Pons (tissue), 1 donor: ENCODE data around the gene TP63.

Source experiments
- DNase-seq: peaks from one replicate; pipeline ENCODE4 v3.0.0-alpha.2; 2016; ENCODE audit warnings: low spot score

The TP63 gene

DNA sequence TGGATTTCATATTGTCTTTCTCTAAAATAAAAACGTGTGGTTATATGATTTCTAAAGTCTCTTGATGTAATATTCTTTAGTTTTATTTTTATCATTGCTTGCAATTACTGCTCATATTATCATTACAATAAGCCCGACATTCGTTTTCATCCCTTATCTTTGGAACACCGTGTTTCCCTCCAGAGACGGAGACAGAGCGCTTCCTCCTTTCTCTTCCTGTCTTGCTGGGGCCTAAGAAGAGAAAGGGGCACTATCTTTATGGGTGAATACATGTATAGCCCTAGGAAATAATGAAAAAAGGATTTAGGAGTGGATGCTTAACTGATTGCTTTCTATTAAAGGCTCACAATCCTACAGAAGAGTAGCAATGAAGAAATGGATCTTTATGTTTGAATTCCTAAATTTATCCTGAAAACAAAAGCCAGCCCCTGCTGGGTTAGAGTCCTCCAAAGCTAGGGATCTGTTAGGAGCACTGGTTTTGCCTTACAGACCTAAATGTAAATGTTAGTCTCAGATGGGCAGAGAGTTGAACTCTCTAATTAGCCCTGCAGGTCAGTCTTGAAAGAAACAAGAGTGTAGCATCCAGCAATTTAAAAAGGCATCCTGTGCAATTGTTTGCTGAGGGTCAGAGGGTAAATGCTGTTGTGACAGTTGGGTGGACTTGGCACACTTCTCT, 145.1 kb downstream of the TP63 start:
- no peak for DNase-seq

DNA sequence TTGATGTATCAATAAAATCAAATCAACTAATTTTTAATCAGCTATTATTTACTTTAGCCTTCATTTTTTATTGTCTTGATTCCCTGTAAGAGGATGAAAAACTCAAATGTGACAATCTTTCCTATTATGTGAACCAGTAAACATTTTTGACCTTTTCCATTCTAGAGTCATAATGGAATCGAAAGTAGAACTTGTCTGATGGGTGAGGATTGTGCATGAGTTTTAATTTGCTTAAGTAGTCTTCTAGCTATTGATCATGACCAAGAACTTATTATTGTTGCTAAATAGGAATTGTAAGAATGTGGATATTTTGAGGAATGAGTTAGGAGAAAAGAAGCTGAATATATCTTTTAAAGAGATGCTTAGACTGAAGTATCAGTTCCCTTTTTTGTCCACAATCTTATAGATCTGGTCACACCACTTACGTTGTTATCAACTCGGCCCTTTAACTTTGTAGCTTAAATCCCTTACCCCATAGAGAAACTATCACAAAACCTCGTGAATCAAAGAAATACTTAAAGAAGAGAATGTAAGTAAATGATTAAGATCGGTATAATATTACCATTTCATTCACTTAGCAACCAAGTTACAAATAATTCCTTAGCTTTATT, 147.3 kb downstream of the TP63 start:
- DNase-seq, result no peak

DNA sequence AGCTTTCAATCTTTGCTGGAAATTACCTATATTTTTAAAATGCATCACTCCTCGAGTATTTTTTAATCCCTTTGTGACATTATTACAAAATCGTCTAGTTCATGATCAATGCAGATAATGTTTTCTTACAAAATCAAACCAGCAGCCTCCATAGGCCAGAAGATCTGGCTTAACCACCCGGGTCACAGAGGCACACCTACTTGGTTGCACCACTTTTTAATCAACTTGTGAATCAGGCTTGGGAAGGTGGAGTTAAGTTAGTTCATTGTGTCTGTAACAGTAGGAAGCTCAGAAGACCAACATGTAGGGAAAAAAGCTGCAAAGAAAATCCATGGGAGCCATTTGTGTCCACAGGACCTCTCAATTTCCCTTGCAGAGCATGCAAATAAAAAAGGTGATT, 148.0 kb downstream of the TP63 start:
- no peak for DNase-seq

DNA sequence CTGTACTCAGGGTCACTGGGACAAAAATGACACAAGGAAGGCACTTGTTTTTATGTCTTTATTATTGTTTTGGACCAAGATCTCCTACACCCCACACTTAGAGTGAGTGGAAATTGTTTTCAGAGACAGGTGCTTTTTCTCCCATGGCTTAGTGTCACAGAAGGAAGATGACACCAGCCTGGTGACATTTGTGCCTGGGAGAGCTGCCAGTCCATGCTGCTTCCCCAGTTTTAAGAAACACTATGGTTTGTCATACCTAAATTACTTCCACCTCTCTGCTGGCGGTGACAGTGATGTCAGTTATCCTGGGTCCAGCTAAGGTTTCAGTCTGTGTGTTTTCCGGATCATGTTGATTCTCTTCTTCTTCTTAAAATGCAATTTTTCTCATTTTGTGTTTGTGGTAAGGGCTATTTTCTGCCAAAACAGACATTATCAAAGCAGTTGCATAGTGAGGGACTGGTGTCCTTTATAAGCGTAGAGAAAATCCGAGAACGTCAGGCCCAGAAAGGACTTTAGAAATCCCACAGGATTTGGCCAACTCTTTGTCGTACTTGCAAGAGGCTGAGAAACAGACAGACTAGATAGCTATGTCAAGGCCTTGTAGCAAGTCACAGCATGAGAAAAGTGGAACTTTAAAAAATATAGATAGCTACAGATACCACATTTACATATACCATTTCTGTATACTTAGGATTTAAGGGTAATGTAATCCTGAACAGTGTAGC, 149.5 kb downstream of the TP63 start:
- DNase-seq, result no peak

DNA sequence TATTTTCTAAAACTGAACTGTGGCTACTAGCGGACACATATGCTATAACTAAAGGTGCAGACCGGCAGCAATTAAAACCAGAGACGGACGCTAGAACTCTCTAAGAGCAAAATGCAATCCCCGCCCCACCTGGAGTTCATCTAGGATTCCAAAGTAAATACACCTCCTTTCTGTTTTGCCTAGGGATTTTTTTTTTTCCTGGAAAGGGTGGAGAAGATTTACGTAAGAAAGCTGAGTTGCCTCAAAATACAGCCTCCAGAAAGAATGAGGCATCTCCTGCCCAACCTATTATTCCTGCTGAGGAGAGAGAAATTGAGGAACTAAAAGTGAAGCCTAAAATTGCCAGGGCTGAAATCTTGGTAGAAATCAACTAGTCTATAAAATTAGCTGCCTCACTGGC, 150.2 kb downstream of the TP63 start:
- DNase-seq, result no peak

DNA sequence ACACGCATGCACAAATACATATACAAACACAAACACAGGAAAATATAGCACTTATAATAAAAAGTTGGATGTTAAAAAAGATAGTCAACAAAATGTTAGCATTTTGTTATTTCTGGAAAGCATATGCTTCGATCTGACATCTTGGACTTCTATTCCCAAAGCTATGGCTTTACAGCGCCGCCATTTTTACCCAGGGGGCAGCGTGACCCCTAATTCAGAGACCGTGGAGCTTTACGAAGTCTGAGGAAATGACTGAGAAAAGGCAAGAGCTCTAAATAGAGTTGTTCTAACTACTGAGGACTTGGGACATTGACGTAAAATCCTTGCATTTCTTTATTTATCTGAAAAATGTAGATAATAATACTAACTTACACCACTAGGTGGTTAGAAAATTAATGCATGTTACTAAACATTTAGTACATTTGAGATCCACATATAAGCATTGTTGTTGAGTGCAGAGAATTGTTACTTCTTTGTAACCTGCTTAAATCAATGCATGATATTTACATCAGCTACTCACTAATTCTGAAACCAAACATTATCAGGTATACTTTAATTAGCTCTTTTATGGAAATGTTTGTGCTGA, 155.4 kb downstream of the TP63 start:
- no peak for DNase-seq

DNA sequence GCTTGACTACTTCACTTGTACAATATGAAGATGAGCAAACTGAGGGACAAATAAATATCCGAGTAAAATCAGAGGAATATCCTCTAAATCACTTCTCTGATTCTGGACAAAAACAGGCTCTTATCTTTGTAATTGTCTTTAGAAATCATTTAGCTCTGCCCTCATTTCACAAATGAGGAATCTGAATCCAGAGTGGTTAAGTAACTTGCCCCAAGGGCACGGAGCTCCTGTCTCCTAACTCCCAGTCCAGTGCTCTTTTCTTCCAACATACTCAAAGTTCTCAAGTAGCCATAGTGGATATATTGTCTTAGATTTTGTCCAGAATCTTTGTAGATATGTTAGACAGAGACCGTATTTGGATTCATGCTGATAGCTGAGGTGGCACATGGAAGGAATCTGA, 156.0 kb downstream of the TP63 start:
- no peak for DNase-seq

DNA sequence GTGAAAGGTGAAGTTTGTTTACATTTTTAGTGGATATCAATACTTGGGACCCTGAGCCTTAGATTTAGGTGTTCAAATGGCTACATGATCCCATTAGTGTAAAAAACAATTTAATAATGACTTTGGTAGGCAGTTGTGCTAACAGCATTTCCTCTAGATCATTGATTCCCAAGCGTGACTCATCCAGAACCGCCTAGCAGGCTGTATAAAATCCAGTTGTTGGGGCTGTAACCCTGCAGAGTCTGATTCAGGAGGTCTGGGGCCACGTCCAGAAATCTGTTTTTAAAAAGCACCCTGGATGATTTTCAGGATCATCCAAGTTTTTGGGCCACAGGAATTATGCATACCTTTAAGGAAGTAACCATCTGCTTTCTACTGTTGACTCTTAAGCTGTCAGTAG, 156.4 kb downstream of the TP63 start:
- no peak for DNase-seq

DNA sequence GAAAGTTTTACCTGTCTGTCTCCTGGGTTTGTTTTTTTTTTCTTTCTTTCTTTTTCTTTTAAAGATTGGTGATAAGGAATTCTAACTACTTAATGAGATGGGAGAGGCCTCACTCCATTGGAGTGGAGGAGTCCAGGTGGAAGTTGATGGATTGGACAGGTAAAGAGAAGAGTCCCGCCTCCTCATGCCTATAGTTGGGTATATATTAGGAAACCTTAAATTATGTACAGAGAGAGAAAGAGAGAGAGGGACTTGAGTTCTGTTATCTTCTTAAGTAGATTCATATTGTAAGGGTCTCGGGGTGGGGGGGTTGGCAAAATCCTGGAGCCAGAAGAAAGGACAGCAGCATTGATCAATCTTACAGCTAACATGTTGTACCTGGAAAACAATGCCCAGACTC, 158.2 kb downstream of the TP63 start:
- DNase-seq, result no peak

DNA sequence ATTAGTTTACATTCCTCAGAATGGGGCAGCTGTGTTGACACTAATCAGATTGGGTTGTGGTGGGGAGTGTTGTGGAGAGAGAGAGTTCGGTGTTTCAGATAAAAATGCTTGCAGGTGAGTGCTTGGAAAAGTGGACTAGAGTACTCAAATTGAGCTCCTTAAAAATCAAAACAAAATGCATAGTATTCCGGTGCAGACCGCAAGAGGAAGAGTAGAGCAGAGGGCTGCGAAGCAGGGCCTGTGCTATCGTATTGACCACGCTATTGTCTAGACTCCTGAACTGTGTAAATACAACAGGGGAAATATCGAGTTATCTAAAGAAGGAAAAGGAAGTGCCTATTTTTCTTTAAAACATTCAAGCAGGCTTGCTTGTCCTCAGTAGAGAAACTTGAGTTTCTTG, 159.5 kb downstream of the TP63 start:
- DNase-seq, result no peak

DNA sequence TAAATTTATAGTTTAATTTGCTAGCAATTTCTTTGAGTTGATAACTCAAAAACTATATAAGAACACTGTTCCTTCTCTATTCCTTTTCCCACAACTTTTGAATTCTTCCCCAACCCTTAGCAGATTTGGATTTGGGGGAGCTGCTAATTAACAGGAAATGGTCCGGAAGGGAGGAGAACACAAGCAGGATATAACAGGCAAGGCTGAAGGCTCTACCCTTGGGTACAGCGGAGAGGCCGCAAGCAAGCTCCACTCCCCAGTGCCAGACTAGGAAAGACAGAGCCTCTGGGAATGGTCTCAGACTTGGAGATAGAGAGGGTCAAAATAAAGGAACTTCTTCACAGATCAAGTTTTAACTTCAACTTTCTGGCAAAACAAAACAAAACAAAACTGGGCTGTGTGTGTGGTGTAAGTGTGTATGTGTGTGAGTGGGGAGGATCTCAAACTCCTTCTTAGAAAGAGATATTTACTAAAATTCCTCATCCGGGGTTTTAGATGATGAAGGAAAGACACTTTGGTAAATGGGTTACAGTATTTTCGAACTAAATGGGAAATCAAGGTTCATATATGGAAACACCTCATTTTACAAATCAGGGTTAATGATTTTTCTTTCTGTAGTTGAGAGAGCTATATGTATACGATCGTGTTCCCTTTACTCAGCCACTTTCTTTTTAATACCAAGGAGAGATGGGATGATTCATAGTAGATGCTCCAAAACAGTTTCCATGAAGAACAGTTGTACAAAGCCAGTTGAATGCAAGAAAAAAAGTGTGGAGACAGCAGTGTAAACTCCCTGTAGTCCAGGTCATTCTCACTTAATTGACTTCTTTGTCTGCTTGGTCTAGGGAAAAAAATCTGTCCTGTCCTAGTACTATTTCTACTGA, 161.1 kb downstream of the TP63 start:
- no peak for DNase-seq

DNA sequence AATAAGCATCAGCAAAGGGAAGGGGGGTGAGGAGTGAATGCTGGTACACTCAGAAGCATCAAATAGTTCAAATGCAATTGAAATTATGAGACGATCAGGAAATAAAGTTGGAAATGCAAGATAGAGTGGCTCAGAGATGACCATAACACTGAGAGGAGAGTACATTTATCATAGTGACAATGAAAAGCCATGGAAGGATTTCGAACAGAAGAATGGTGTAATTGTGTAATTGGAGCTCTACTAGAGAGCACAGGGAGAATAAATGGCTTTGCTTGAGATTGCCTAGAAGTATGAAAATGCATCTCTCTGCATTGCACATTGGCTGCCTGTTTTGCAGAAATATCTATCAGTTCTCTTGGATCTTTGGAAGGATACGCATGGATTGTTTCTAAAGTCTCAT, 163.3 kb downstream of the TP63 start:
- no peak for DNase-seq

DNA sequence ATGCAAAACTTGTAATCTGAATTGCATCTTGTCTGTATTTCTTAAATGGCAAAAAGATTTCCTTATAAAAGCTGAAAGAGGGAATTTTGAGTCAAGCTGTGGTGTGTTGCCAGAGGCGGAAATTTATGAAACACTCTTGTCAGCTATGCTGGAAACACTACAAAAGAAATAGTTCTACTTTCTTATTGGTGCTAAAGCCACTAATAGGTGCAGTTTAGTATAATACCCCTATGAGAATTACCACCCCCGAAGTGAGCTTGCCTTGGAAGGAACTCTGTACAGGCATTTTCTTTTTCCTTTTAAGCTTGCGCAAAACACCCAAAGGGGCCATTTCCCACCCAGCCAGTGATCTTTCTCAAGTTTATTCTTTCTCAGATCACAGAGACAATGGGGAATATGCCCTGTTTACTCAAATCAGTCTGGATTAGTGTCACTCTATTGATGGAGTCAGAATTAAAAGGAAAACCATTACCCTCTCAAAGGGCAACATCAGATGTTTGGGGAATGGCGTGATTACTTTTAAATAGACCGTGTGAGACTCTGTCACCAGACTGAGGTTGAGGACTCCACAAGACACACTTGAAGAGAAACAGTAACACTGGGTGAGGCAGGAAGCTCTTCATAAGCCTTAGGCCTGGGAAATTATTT, 166.0 kb downstream of the TP63 start:
- DNase-seq, result no peak

DNA sequence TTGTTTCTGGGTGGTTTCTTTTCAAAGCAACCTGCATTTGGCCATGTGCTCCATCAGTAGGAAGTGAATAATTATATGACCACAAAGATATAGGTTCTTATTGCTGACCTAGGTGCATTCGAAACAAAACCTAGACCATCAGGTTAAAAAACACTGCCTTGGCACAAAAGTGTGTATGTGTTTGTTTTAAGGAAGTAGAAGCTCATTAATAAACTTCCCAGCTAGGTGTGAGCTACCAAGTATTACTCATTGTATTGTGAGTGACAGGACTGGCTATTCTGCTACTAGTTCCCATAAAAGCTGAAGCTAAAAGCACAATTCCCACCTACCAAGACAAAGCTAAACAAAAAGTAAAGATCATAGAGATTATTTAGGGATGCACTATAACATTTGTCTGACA, 168.2 kb downstream of the TP63 start:
- DNase-seq, result no peak

DNA sequence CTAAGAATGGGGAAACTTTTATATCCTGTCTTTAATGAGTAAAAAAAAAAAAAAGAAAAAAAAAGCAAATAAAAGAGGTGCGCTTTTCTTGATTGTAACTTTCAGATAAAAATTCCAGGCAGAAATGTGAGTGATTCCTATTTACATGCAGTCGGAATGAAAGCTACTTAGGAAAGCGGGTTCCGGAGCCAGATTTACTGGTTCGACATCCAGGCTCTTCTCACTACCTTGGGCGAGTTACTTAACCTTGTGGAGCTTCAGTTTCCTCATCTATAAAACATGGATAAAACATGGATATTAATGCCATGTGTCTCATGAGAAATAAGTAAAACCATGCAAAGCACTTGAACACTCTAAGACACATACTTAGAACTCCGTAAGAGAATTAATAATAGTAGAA, 169.2 kb downstream of the TP63 start:
- no peak for DNase-seq

DNA sequence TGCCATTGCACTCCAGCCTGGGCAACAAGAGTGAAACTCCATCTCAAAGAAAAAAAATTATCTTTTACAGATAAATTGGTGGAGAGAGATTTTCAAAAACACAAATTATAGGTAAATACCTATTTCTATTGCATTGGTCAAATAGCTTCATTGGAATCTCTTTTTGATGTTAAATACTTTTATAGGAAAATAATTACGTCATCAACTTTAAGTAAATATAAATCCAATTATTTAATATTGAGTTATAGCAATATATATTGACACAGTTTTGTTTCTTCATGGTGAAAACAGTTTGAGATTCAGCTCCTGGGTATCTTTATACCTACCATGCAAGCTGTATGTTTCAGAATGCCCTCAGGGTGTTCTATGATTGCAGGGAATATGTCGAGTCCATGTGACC, 172.1 kb downstream of the TP63 start:
- no peak for DNase-seq

DNA sequence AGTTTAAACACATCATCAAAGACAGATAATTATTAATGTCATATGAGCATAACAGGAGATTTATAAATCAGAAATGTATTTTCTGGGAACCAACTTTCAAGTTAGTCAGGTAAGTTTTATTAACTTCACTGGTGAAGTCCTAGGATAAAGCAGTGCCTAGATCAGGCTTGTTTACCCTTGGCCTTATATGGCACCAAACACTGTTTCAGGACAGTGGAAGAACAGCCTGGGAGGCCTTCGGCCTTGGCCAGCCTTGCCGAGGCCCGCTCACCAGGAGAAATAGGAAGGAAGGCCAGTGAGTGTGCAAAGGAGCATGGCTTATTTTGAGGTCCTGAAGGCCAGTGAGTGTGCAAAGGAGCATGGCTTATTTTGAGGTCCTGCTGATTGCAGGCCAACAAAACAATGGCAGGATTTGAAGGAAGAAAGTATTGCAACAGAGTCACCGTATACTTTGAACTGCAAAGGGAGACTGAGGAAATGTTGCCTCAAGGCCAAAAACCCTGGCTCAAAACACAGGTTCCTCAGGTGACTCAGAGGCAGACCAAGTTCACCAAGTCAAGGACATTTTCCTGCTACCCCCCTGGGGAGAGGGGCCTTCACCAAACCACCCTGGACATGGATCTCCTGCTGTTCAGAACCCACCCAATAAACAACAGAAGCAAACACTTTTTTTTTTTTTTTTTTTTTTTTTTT, 174.3 kb downstream of the TP63 start:
- no peak for DNase-seq

DNA sequence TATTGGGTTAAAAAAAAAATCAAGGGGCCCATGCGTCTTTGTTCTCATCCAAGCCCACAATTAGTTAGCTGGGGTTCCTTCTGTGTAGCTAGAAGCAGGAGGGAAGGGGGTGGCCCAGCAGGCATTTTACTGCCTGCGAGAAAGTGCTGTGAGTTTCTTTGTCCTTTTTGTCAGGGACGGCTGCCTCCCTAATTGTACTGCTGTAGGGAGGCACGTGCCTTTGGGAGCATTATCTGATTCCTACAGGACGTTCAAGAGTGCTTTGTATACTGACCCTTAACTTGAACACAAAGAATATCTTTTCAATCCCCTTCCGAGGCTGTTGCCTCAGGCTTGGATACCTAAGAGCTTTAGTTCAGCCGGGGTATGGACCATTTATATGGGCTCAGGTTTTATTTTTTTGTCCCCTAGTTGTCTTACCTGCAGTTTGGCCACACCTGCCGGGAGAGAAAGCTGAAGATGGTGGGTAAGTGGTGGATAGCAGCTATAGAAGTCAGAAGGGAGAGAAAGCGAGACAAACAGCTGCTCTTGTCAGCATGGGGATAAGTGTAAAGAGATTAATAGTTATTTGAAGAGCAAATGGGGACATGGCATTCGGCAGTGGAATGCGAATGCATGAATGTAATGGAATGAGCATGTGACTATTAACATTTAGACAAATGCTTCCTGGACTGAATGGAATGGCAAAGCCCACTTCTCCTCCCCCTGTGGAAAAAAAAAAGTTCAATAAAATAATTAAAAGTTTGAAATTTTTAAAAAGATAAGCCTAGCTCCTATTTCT, 175.2 kb downstream of the TP63 start:
- no peak for DNase-seq

DNA sequence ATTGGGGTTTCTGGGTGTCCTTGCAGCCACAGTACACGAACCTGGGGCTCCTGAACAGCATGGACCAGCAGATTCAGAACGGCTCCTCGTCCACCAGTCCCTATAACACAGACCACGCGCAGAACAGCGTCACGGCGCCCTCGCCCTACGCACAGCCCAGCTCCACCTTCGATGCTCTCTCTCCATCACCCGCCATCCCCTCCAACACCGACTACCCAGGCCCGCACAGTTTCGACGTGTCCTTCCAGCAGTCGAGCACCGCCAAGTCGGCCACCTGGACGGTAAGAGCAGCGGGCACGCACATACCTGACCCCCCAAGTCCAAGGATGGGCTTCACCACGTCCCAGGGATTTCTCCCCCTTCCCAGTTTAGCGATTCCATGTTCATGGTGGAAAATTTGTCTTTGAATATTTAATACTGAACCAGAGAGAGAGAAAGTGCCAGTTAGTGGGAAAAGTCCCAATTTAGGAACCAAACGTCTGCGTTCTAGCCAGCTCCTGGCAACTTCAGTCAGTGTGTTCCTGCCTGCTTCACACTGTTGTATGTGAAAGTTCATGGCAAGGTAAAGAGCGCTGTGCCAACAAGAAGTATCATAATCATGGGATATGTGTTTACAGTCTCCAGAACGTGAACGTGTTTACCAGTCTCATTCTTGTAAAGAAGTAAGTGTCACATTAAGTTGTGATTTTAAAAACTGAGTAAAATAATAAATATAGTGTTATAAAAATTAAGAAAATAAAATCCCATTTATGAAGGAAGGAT, 177.2 kb downstream of the TP63 start:
- no peak for DNase-seq

DNA sequence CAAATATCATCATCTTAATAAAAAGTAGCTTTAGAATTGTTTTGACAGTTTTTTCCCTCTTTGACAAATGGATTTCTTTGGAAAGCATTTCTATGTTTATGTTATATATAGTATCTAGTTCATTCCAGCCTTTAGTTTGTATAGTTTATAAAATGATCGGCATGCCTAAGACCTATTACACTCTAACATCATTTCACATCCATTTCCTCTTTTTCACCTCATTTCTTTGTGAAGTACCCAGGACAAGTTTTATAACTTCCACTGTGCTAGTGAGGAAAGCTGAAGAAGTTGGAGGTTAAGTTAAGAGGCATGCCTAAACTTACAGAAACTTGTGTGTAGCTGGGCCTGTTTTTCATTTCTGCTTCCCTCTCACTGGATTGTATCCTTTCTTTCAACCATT, 178.4 kb downstream of the TP63 start:
- no peak for DNase-seq
